Measurements from ENCODE around the gene IMPG2.

IMPG2 gene

GRCh38 chr3:101230618-101231017 lies 89.8 kb downstream of the IMPG2 start:
- no peak for DNase-seq

- DNase-seq = no peak
Measured at GRCh38 chr3:101229681-101230080, 90.7 kb downstream of the IMPG2 start.

GRCh38 chr3:101228441-101228840 lies 91.9 kb downstream of the IMPG2 start:
- DNase-seq = no peak

GRCh38 chr3:101224739-101225138 lies 95.6 kb downstream of the IMPG2 start:
- no peak for DNase-seq

- DNase-seq = no peak
Measured at GRCh38 chr3:101223016-101223415, 97.4 kb downstream of the IMPG2 start.

GRCh38 chr3:101219842-101220560 lies 100.4 kb downstream of the IMPG2 start:
- no peak for DNase-seq

- no peak for DNase-seq
Measured at GRCh38 chr3:101217472-101218245, 102.7 kb downstream of the IMPG2 start.

- peak; percentile 46 for DNase-seq
Measured at GRCh38 chr3:101216710-101217465, 103.5 kb downstream of the IMPG2 start.

- DNase-seq = peak; percentile 47
Measured at GRCh38 chr3:101212730-101213129, 107.6 kb downstream of the IMPG2 start.

GRCh38 chr3:101204246-101204645 lies 116.1 kb downstream of the IMPG2 start:
- no peak for DNase-seq

GRCh38 chr3:101203411-101203810 lies 117.0 kb downstream of the IMPG2 start:
- no peak for DNase-seq

- DNase-seq = peak; percentile 33
Measured at GRCh38 chr3:101202640-101203039, 117.7 kb downstream of the IMPG2 start.

GRCh38 chr3:101200461-101200860 lies 119.9 kb downstream of the IMPG2 start:
- DNase-seq = peak; percentile 79

- DNase-seq = peak; percentile 70
Measured at GRCh38 chr3:101195951-101196713, 124.2 kb downstream of the IMPG2 start.

GRCh38 chr3:101194392-101194791 lies 126.0 kb downstream of the IMPG2 start:
- no peak for DNase-seq

- DNase-seq = no peak
Measured at GRCh38 chr3:101193957-101194356, 126.4 kb downstream of the IMPG2 start.

GRCh38 chr3:101189796-101190195 lies 130.6 kb downstream of the IMPG2 start:
- no peak for DNase-seq

- DNase-seq = no peak
Measured at GRCh38 chr3:101189176-101189575, 131.2 kb downstream of the IMPG2 start.

- no peak for DNase-seq
Measured at GRCh38 chr3:101185341-101185740, 135.0 kb downstream of the IMPG2 start.

GRCh38 chr3:101184111-101184510 lies 136.3 kb downstream of the IMPG2 start:
- no peak for DNase-seq

- DNase-seq = no peak
Measured at GRCh38 chr3:101183151-101183550, 137.2 kb downstream of the IMPG2 start.

GRCh38 chr3:101182734-101183133 lies 137.6 kb downstream of the IMPG2 start:
- DNase-seq = no peak

GRCh38 chr3:101181801-101182200 lies 138.6 kb downstream of the IMPG2 start:
- no peak for DNase-seq

Data from hematopoietic multipotent progenitor cell treated with erythropoietin and hydrocortisone succinate and interleukin-3 and kit ligand, for 4 days (in vitro differentiated cells).